AG04449 (cell line): ENCODE data around the gene JAKMIP2.

Source experiments
- CTCF ChIA-PET: fragments of 350-600 bp; formaldehyde crosslinking; extraction: SDS; loops from one replicate; lab custom pipeline; 2021; ENCODE audit warnings: antibody characterized with exemption; lab: Yijun Ruan, JAX
- POLR2A ChIA-PET: fragments of 400-600, 350-600 bp; formaldehyde crosslinking; extraction: SDS; loops from one replicate; lab custom pipeline; 2020; ENCODE audit warnings: antibody characterized with exemption, inconsistent platforms; lab: Yijun Ruan, JAX
- DNase-seq: peaks from one replicate; pipeline ENCODE4 v3.0.0-alpha.2; 2010; ENCODE audit warnings: low read depth, low spot score
- H3K4me3 ChIP-seq: 2 replicates; pipeline ENCODE4 v1.5.1; 2011; ENCODE audit warnings: low read depth, mild to moderate bottlenecking, control low read depth, low read length
- TF ChIP-seq, protein P1 (sequence below): IDR thresholded peaks from one replicate; pipeline ENCODE4 v1.5.1; 2011; ENCODE audit warnings: mild to moderate bottlenecking, moderate library complexity, low read length, control low read depth, inconsistent platforms; ENCODE audit not compliant: insufficient read depth; ENCODE audit errors: missing control alignments

Gene JAKMIP2

GRCh38 chr5:147547730-147548129 lies 234.8 kb downstream of the JAKMIP2 start:
- CTCF ChIA-PET = interaction anchor here (0.8 to 3.4 kb wide), 6 partner anchors 11 to 83 kb away, joined by 3 to 13 read pairs (median 4); no protein-coding TSS in a partner anchor
- DNase-seq = no peak
- POLR2A ChIA-PET = no interaction called here
- no peak overlapping the region for H3K4me3 ChIP-seq
- TF ChIP-seq, protein P1, sequence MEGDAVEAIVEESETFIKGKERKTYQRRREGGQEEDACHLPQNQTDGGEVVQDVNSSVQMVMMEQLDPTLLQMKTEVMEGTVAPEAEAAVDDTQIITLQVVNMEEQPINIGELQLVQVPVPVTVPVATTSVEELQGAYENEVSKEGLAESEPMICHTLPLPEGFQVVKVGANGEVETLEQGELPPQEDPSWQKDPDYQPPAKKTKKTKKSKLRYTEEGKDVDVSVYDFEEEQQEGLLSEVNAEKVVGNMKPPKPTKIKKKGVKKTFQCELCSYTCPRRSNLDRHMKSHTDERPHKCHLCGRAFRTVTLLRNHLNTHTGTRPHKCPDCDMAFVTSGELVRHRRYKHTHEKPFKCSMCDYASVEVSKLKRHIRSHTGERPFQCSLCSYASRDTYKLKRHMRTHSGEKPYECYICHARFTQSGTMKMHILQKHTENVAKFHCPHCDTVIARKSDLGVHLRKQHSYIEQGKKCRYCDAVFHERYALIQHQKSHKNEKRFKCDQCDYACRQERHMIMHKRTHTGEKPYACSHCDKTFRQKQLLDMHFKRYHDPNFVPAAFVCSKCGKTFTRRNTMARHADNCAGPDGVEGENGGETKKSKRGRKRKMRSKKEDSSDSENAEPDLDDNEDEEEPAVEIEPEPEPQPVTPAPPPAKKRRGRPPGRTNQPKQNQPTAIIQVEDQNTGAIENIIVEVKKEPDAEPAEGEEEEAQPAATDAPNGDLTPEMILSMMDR = no peak

- ChIA-PET CTCF (interaction anchor here (0.9 to 1.2 kb wide), 3 partner anchors 9 to 17 kb away, joined by 3 to 4 read pairs (median 3); no protein-coding TSS in a partner anchor), POLR2A (no interaction called here)
- no peak overlapping the region for H3K4me3 ChIP-seq
- no peak for DNase-seq
- TF ChIP-seq, protein P1 = no peak
Measured at GRCh38 chr5:147544556-147544955, 238.0 kb downstream of the JAKMIP2 start.

DNA sequence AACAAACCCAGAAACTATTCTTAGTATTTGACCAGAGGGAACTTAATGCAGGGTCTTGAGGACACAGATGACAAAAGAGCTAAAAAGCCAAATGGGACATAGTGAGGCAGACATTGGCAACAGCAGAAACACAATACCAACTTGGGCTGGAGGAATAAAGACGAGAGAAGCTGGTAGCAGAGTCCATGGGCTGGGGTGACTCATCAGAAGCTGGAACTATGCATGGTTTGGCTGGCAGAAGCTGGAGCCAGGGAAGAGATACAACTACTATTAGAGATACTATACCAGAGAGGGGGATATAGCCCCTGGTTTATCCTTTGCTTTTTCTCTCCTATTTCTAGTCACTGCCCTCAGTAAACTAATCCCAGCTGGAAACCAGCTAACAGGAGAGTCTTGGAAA lies 243.5 kb downstream of the JAKMIP2 start:
- POLR2A ChIA-PET = interaction anchor here (1.7 kb wide), 1 partner anchor 15 kb away, joined by 5 read pairs; no protein-coding TSS in a partner anchor
- TF ChIP-seq, protein P1 = no peak
- CTCF ChIA-PET = interaction anchor here (0.9 to 7.2 kb wide), 7 partner anchors 12 to 87 kb away, joined by 3 to 43 read pairs (median 3); no protein-coding TSS in a partner anchor

GRCh38 chr5:147538236-147538635 lies 244.3 kb downstream of the JAKMIP2 start:
- POLR2A ChIA-PET = interaction anchor here (1.7 kb wide), 1 partner anchor 16 kb away, joined by 5 read pairs; no protein-coding TSS in a partner anchor
- CTCF ChIA-PET = interaction anchor here (0.8 to 7.2 kb wide), 7 partner anchors 10 to 83 kb away, joined by 3 to 43 read pairs (median 5); partner anchors contain the start of gene DPYSL3
- H3K4me3 ChIP-seq = no peak overlapping the region
- DNase-seq = no peak
- TF ChIP-seq, protein P1 = no peak

More for the DNA sequence above, 243.5 kb downstream of the JAKMIP2 start:
- no peak overlapping the region for H3K4me3 ChIP-seq
- no peak for DNase-seq
